22Rv1 (cell line): ENCODE data around the gene RPA1.
A peak's percentile ranks its signal among the peaks of the same experiment; 100 is the strongest.

ENCODE experiments used
- H3K27ac ChIP-seq: fragments of 450-650 bp; 2 replicates; pipeline ENCODE4 v1.5.1; 2017
- CTCF ChIP-seq: fragments of 450-650 bp; IDR thresholded peaks from 2 replicates; pipeline ENCODE4 v1.5.1; 2017; ENCODE audit warnings: mild to moderate bottlenecking
- ZFX ChIP-seq: fragments of 450-650 bp; IDR thresholded peaks from 2 replicates; pipeline ENCODE4 v1.6.1; 2017; ENCODE audit warnings: antibody characterized with exemption, borderline replicate concordance

The RPA1 gene

GRCh38 chr17:1899403-1900000 lies 69.7 kb downstream of the RPA1 start:
- TF ChIP-seq ZFX (no peak), CTCF (no peak)

DNA sequence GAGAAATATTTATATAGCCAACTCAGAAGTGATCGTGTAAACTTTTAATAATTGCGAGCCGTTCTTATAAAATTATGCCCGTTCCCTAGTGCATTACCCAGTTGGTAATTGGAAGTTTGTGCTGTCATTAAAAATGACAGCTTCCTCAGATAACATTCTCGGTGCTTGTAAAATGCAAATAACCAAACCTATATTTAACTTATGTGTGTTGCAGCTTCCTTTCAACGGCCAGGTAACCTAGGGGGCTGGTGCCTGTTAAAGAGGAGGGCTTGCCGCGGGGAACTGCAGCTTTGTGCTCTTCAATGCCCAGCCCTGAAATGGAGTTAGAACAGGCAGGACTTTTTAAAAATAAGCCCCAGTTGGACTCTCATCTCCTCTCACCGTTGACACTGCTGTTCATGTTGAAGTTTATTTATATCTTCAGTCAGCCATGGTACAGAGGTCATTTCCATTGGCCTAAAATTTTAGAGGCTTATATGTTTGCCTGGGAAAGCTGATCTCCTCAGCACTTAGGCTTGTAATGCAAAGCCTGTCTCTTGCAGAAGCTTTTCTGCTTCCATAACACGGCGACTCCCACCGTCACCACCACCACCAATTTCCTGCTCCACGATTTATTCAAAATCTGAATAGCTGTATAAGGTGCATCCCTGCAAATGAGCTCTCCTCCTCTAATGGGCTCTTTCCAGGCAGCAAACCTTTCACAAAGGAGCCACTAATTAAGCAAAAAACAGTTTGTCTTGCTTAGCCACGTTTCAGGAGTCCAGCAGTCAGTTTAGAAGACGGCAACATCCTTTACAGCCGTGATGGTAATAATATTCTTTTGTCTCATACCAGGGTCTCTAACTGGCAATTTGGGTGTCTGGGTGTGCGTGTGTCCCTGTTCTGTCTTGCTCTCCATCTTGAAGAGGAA lies 74.7 kb downstream of the RPA1 start:
- no peak overlapping the region for H3K27ac ChIP-seq
- TF ChIP-seq ZFX (no peak), CTCF (no peak)

More at GRCh38 chr17:1899403-1900000, 69.7 kb downstream of the RPA1 start:
- H3K27ac ChIP-seq = no peak overlapping the region

GRCh38 chr17:1905190-1905913 lies 75.5 kb downstream of the RPA1 start:
- TF ChIP-seq ZFX (no peak), CTCF (no peak)
- no peak overlapping the region for H3K27ac ChIP-seq

GRCh38 chr17:1906662-1907101 lies 76.9 kb downstream of the RPA1 start:
- H3K27ac ChIP-seq = no peak overlapping the region
- TF ChIP-seq ZFX (no peak), CTCF (no peak)

- H3K27ac ChIP-seq = no peak overlapping the region
- TF ChIP-seq ZFX (no peak), CTCF (peak; percentile 37; the same call in 1 of the 2 replicates)
Measured at GRCh38 chr17:1907216-1907631, 77.4 kb downstream of the RPA1 start.

DNA sequence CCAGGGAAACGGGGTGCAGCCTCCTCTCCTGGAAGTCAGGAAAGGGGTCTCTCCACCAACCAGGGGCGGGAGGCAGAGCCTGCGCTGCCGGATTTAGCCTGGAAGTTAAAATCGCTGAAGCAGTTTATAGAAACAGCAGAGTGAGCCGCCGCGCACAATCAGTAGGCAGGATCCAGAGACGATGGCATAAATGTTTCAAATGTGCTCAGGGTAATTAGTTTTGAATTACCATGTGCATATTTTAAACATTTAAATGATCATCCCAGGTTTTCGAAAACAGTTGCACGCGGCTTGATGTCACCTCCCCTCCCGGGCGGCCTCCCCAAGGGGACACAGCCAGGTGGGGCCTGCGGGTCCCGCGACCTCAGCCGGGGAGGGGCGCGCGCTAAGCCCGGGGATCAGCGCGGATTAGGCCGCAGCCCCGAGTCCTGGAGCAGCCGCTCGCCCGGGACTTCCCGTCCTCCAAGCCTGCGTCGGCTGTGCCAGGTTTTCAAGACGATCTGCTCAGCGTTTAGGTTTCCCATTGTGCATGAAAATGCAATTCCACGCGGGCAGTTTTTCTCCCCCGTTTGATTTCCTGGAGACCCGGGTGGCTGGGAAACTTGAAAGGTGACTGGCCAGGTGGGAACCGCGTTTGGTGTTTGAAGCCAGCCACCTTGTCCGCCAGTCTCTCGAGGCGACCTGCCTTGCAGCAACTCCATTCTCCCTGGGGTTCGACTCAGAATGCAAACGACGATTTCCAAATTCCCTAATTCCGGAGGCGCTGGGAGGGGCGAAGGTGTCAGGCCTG lies 78.3 kb downstream of the RPA1 start:
- H3K27ac ChIP-seq = no peak overlapping the region
- TF ChIP-seq ZFX (no peak), CTCF (no peak)
